Measurements from ENCODE around the gene FRY.

DNA sequence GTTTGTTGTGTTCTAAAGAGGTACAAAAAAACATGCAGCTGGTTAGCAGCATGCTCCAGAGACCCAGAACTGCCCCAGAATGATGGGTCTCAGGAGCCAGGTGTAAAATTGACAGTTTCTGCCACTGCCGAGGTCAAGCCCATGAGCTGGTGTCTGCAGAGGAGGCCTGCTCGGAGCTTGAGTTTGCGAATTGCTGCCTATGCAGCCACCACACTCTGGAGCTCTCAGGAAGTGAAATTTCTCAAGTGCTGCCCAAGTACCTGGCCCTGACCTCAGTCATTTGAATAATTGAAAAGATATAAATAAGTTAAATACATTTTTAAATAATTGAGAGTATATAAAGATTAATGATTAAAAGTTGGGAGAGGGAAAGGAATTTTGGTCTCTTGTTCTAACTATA is 217.2 kb downstream of the FRY start:
- TF ChIP-seq, protein P1, sequence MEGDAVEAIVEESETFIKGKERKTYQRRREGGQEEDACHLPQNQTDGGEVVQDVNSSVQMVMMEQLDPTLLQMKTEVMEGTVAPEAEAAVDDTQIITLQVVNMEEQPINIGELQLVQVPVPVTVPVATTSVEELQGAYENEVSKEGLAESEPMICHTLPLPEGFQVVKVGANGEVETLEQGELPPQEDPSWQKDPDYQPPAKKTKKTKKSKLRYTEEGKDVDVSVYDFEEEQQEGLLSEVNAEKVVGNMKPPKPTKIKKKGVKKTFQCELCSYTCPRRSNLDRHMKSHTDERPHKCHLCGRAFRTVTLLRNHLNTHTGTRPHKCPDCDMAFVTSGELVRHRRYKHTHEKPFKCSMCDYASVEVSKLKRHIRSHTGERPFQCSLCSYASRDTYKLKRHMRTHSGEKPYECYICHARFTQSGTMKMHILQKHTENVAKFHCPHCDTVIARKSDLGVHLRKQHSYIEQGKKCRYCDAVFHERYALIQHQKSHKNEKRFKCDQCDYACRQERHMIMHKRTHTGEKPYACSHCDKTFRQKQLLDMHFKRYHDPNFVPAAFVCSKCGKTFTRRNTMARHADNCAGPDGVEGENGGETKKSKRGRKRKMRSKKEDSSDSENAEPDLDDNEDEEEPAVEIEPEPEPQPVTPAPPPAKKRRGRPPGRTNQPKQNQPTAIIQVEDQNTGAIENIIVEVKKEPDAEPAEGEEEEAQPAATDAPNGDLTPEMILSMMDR (IDR thresholded peaks at IDR 0.05; ENCODE audit: insufficient read depth, low read length), result no peak
- TF ChIP-seq GABPA (IDR thresholded peaks at IDR 0.05; ENCODE audit: low read depth) (no peak), POLR2AphosphoS5 (IDR thresholded peaks at IDR 0.05; ENCODE audit: low read depth) (no peak)

Measured in HL-60 (cell line).